GM18858 (cell line): Measurements from ENCODE around the gene DCLRE1C.
"Not testable (repeated sequence)": the region's sequence is repeated elsewhere in the genome, so short reads cannot be mapped to it uniquely, and the experiment has no call there.

Experiments used
- ATAC-seq: cut with Tn5 transposase; IDR thresholded peaks from one replicate; pipeline ENCODE4 v1.9.1; 2021; ENCODE audit not compliant: unreplicated experiment

The DCLRE1C gene

GRCh38 chr10:14945108-14945507, 8.8 kb downstream of the DCLRE1C start:
- ATAC-seq, result no peak

- ATAC-seq, result not testable (repeated sequence)
These were observed 11.0 kb downstream of the DCLRE1C start for GRCh38 chr10:14942950-14943338.

GRCh38 chr10:14942147-14942949, 11.5 kb downstream of the DCLRE1C start:
- peak; percentile 82 for ATAC-seq

- not testable (repeated sequence) for ATAC-seq
These were observed 14.9 kb downstream of the DCLRE1C start for GRCh38 chr10:14938971-14939370.

- no peak for ATAC-seq
These were observed 17.3 kb downstream of the DCLRE1C start for GRCh38 chr10:14936584-14936983.

GRCh38 chr10:14930610-14931009, 23.3 kb downstream of the DCLRE1C start:
- ATAC-seq, result no peak

GRCh38 chr10:14926722-14927416, 27.0 kb downstream of the DCLRE1C start:
- ATAC-seq, result peak; percentile 99

- no peak for ATAC-seq
These were observed 27.8 kb downstream of the DCLRE1C start for GRCh38 chr10:14926061-14926470.

- no peak for ATAC-seq
These were observed 28.6 kb downstream of the DCLRE1C start for GRCh38 chr10:14925268-14925667.

GRCh38 chr10:14924013-14924412, 29.9 kb downstream of the DCLRE1C start:
- ATAC-seq, result no peak

- no peak for ATAC-seq
These were observed 34.9 kb downstream of the DCLRE1C start for GRCh38 chr10:14918964-14919363.

- no peak for ATAC-seq
These were observed 36.1 kb downstream of the DCLRE1C start for GRCh38 chr10:14917827-14918226.

- ATAC-seq, result no peak
These were observed 37.3 kb downstream of the DCLRE1C start for GRCh38 chr10:14916600-14916999.

GRCh38 chr10:14911801-14912200, 42.1 kb downstream of the DCLRE1C start:
- no peak for ATAC-seq

- no peak for ATAC-seq
These were observed 42.9 kb downstream of the DCLRE1C start for GRCh38 chr10:14910953-14911352.

GRCh38 chr10:14909101-14909500, 44.8 kb downstream of the DCLRE1C start:
- no peak for ATAC-seq

GRCh38 chr10:14907591-14907990, 46.3 kb downstream of the DCLRE1C start:
- not testable (repeated sequence) for ATAC-seq

GRCh38 chr10:14906765-14907164, 47.1 kb downstream of the DCLRE1C start:
- ATAC-seq, result no peak

GRCh38 chr10:14905890-14906289, 48.0 kb downstream of the DCLRE1C start:
- ATAC-seq, result no peak

GRCh38 chr10:14904864-14905263, 49.0 kb downstream of the DCLRE1C start:
- no peak for ATAC-seq

GRCh38 chr10:14904316-14904732, 49.6 kb downstream of the DCLRE1C start:
- ATAC-seq, result no peak

GRCh38 chr10:14891151-14891550, 62.7 kb downstream of the DCLRE1C start:
- ATAC-seq, result no peak
